ENCODE measurements around the gene CYP2S1.
"Not testable (repeated sequence)": the region's sequence is repeated elsewhere in the genome, so short reads cannot be mapped to it uniquely, and the experiment has no call there.

CYP2S1 gene

GRCh38 chr19:41192574-41193429, at the start of gene CYP2S1:
Gene CYP2S1 (plus strand): TSS chr19:41193219. CDS start chr19:41193265, 46 bp downstream.
- DNase-seq = peak; percentile 35

GRCh38 chr19:41144403-41144802, 48.6 kb upstream of the CYP2S1 start:
- DNase-seq = peak; percentile 82

GRCh38 chr19:41149831-41150230, 43.2 kb upstream of the CYP2S1 start:
- DNase-seq = no peak

- not testable (repeated sequence) for DNase-seq
Measured at GRCh38 chr19:41150986-41151385, 42.0 kb upstream of the CYP2S1 start.

- no peak for DNase-seq
Measured at GRCh38 chr19:41154060-41154459, 39.0 kb upstream of the CYP2S1 start.

- no peak for DNase-seq
Measured at GRCh38 chr19:41156207-41156606, 36.8 kb upstream of the CYP2S1 start.

- no peak for DNase-seq
Measured at GRCh38 chr19:41159881-41160280, 33.1 kb upstream of the CYP2S1 start.

GRCh38 chr19:41161903-41162302, 31.1 kb upstream of the CYP2S1 start:
- no peak for DNase-seq

GRCh38 chr19:41166944-41167804, 25.8 kb upstream of the CYP2S1 start:
- DNase-seq = no peak

GRCh38 chr19:41172297-41173164, 20.5 kb upstream of the CYP2S1 start:
- DNase-seq = no peak

GRCh38 chr19:41174297-41174928, 18.6 kb upstream of the CYP2S1 start:
- no peak for DNase-seq

- DNase-seq = peak; percentile 36
Measured at GRCh38 chr19:41175801-41176777, 16.9 kb upstream of the CYP2S1 start.

GRCh38 chr19:41180173-41180572, 12.8 kb upstream of the CYP2S1 start:
- DNase-seq = not testable (repeated sequence)

GRCh38 chr19:41186971-41187883, 5.8 kb upstream of the CYP2S1 start:
- no peak for DNase-seq

- DNase-seq = no peak
Measured at GRCh38 chr19:41187884-41188279, 5.1 kb upstream of the CYP2S1 start.

GRCh38 chr19:41189425-41190065, 3.5 kb upstream of the CYP2S1 start:
- DNase-seq = no peak

- no peak for DNase-seq
Measured at GRCh38 chr19:41193430-41194156, 574 bp downstream of the CYP2S1 start.

GRCh38 chr19:41194157-41194552, 1.1 kb downstream of the CYP2S1 start:
- no peak for DNase-seq
